Astrocyte (in vitro differentiated cells and primary cell): ENCODE measurements around the gene SLC18A3. TPM values are rescaled to one million over a fixed set of nuclear protein-coding genes. Genes with fewer than 3 reads are reported as not detected.

ENCODE experiments used
- DNase-seq: peaks from one replicate; pipeline ENCODE4 v3.0.0-alpha.2; 2010; ENCODE audit warnings: low read depth
- FAIRE-seq: peaks from 2 replicates; lab custom pipeline; 2011; peaks lifted over from hg19 to GRCh38; lab: Jason Lieb, UNC
- H2AFZ ChIP-seq: 2 replicates; pipeline ENCODE4 v1.6.0; 2012; ENCODE audit warnings: low read depth, low read length, inconsistent platforms
- H3K27ac ChIP-seq: 2 replicates; pipeline ENCODE4 v1.5.1; 2011; ENCODE audit warnings: low read depth, low read length, inconsistent platforms
- H3K27me3 ChIP-seq: 2 replicates; pipeline ENCODE4 v1.6.0; 2011; ENCODE audit warnings: low read length, inconsistent platforms; ENCODE audit not compliant: insufficient read depth
- H3K36me3 ChIP-seq: 2 replicates; pipeline ENCODE4 v1.5.1; 2011; ENCODE audit warnings: low read length, inconsistent platforms; ENCODE audit not compliant: insufficient read depth
- H3K4me1 ChIP-seq: 2 replicates; pipeline ENCODE4 v1.5.1; 2011; ENCODE audit warnings: low read length, inconsistent platforms; ENCODE audit not compliant: insufficient read depth
- H3K4me2 ChIP-seq: 2 replicates; pipeline ENCODE4 v1.6.0; 2012; ENCODE audit warnings: low read length, inconsistent platforms
- H3K4me3 ChIP-seq: 2 replicates; pipeline ENCODE4 v1.5.1; 2011; ENCODE audit warnings: low read depth, mild to moderate bottlenecking, low read length, inconsistent platforms; ENCODE audit not compliant: insufficient read depth
- H3K79me2 ChIP-seq: 2 replicates; pipeline ENCODE4 v1.6.0; 2012; ENCODE audit warnings: mild to moderate bottlenecking, low read length, inconsistent platforms; ENCODE audit not compliant: insufficient read depth
- H3K9ac ChIP-seq: 2 replicates; pipeline ENCODE4 v1.6.0; 2012; ENCODE audit warnings: mild to moderate bottlenecking, low read length, inconsistent platforms
- H3K9me3 ChIP-seq: 2 replicates; pipeline ENCODE4 v1.5.1; 2012; ENCODE audit warnings: low read depth, mild to moderate bottlenecking, low read length, inconsistent platforms; ENCODE audit not compliant: insufficient read depth
- H4K20me1 ChIP-seq: 2 replicates; pipeline ENCODE4 v1.6.0; 2012; ENCODE audit warnings: low read length, inconsistent platforms; ENCODE audit not compliant: insufficient read depth
- H3K27ac Mint-ChIP-seq: one replicate; pipeline ENCODE4 v1.8.0; 2021; ENCODE audit warnings: mild to moderate bottlenecking, mixed read lengths; ENCODE audit not compliant: unreplicated experiment
- H3K27me3 Mint-ChIP-seq: one replicate; pipeline ENCODE4 v1.8.0; 2021; ENCODE audit warnings: low read depth, mixed read lengths; ENCODE audit not compliant: unreplicated experiment
- H3K36me3 Mint-ChIP-seq: one replicate; pipeline ENCODE4 v1.8.0; 2021; ENCODE audit warnings: low read depth, mixed read lengths; ENCODE audit not compliant: unreplicated experiment
- H3K4me1 Mint-ChIP-seq: one replicate; pipeline ENCODE4 v1.8.0; 2021; ENCODE audit warnings: low read depth, mixed read lengths; ENCODE audit not compliant: unreplicated experiment
- H3K4me3 Mint-ChIP-seq: one replicate; pipeline ENCODE4 v1.8.0; 2021; ENCODE audit warnings: mild to moderate bottlenecking, moderate library complexity, mixed read lengths; ENCODE audit not compliant: unreplicated experiment
- H3K9me3 Mint-ChIP-seq: one replicate; pipeline ENCODE4 v1.8.0; 2021; ENCODE audit warnings: mild to moderate bottlenecking, mixed read lengths; ENCODE audit not compliant: unreplicated experiment
- CTCF ChIP-seq: IDR thresholded peaks from 2 replicates; pipeline ENCODE4 v1.5.1; 2011; ENCODE audit warnings: low read depth, mild to moderate bottlenecking, inconsistent platforms, low read length, moderate library complexity; ENCODE audit not compliant: insufficient read depth
- EZH2 ChIP-seq: IDR thresholded peaks from 2 replicates; pipeline ENCODE4 v1.6.1; 2012; ENCODE audit warnings: mild to moderate bottlenecking, low read length, inconsistent platforms; ENCODE audit not compliant: insufficient read depth
- total RNA-seq: library from RNA; stranded (reverse); gene quantifications from 2 replicates; pipeline ENCODE4 v1.2.1, GENCODE V29; 2021

Gene SLC18A3
- total RNA-seq, 1 donor from 2014 or later, result 4.6 TPM

GRCh38 chr10:49611816-49612512 is 1.9 kb downstream of the SLC18A3 start:
- no peak for DNase-seq
- FAIRE-seq, result no peak
- peaks cover 7% of the 10 kb centered on the region for H3K4me1 ChIP-seq
- Mint-ChIP-seq H3K36me3 (peaks cover 8% of the 10 kb centered on the region), H3K27me3 (peaks cover 74% of the 10 kb centered on the region), H3K4me3 (peak overlapping the region; percentile 35), H3K4me1 (no peaks in the 10 kb centered on the region), H3K9me3 (peaks cover 32% of the 10 kb centered on the region), H3K27ac (peak overlapping the region; percentile 90)
- H3K4me2 ChIP-seq, result no peak overlapping the region
- H3K27me3 ChIP-seq, result peaks cover 68% of the 10 kb centered on the region
- TF ChIP-seq EZH2 (peak; percentile 20), CTCF (no peak)
- H3K9me3 ChIP-seq, result peaks cover 8% of the 10 kb centered on the region
- no peak overlapping the region for H3K9ac ChIP-seq
- H4K20me1 ChIP-seq, result no peaks in the 10 kb centered on the region
- H3K79me2 ChIP-seq, result no peaks in the 10 kb centered on the region
- H3K36me3 ChIP-seq, result no peaks in the 10 kb centered on the region
- no peak overlapping the region for H3K4me3 ChIP-seq
- no peak overlapping the region for H3K27ac ChIP-seq
- no peak overlapping the region for H2AFZ ChIP-seq

- Mint-ChIP-seq H3K4me1 (peaks cover 2% of the 10 kb centered on the region), H3K27me3 (peaks cover 74% of the 10 kb centered on the region), H3K36me3 (peaks cover 8% of the 10 kb centered on the region), H3K9me3 (peaks cover 28% of the 10 kb centered on the region), H3K27ac (peak overlapping the region; percentile 90), H3K4me3 (no peak overlapping the region)
- TF ChIP-seq CTCF, result no peak
- peak; percentile 10 for TF ChIP-seq EZH2
- Histone ChIP-seq H3K27ac (no peak overlapping the region), H3K4me1 (peaks cover 7% of the 10 kb centered on the region), H3K4me3 (no peak overlapping the region), H3K36me3 (no peaks in the 10 kb centered on the region), H3K27me3 (peaks cover 66% of the 10 kb centered on the region), H2AFZ (no peak overlapping the region), H3K9ac (no peak overlapping the region), H4K20me1 (no peaks in the 10 kb centered on the region), H3K4me2 (no peak overlapping the region), H3K9me3 (peaks cover 8% of the 10 kb centered on the region), H3K79me2 (no peaks in the 10 kb centered on the region)
- FAIRE-seq, result no peak
- DNase-seq, result no peak
Observed at GRCh38 chr10:49612513-49613164, 2.5 kb downstream of the SLC18A3 start.
